Renal pelvis (tissue), 12 donors: ENCODE results near the gene STRA8. TPM values are rescaled to one million over a fixed set of nuclear protein-coding genes. Genes with fewer than 3 reads are reported as not detected.

Experiments used
- DNase-seq: peaks from one replicate; pipeline ENCODE4 v3.0.0-alpha.2; 2013
- long read RNA-seq, 16 experiments: transcript quantifications; one replicate each; lab custom pipeline, GENCODE V29; 2026
- polyA plus RNA-seq, 3 donors: library from polyadenylated mRNA; unstranded; fragments of 120-200 nt; gene quantifications; one replicate each; pipeline ENCODE4 v1.2.1, GENCODE V29; 2013; ENCODE audit not compliant: insufficient read length in 3 of 3

The STRA8 gene
- under 1 TPM; 0.17 to 0.53 (median 0.39) TPM for polyA plus RNA-seq
- long read RNA-seq, donor 1, result 0 reads
- long read RNA-seq, donor 2, result 0 reads
- long read RNA-seq, donor 3, result 0 reads
- long read RNA-seq, donor 4, result 0 reads
- long read RNA-seq, donor 5, result 0 reads
- long read RNA-seq, donor 6, result 0 reads
- long read RNA-seq, donor 7, result 0 reads
- long read RNA-seq, donor 8, result 0 reads
- long read RNA-seq, donor 9, result 0 reads
- long read RNA-seq, donor 10, result 0 reads
- long read RNA-seq, donor 11, result 0 reads
- long read RNA-seq, donor 12, result 0 reads
- long read RNA-seq, donor 13, result 0 reads
- long read RNA-seq, donor 14, result 0 reads
- long read RNA-seq, donor 15, result 0 reads
- long read RNA-seq, donor 16, result 0 reads

DNA sequence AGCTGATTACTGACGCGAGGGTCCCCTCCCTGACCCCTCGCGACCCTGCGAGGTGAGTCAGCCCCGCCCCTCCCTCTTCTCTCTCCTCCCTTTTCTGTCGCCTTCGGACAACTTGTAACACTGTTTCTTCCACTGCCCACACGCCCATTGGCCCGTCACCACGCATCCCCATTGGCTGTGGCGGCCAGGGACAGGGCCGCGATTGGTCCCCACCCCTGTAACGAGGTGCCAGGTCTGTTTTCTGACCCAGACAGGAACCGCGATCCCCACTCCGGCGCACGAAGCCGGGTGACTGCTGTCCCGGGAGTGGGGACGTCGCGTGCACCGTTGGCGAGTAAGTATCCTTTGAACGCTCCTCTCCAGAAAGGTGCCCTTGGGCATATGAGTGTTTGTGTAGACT, at the start of gene STRA8:
Gene STRA8 (plus strand): TSS at position 269 of the 400 bp plus-strand sequence. CDS start 6,687 bp downstream, outside the sequence.
- no peak for DNase-seq

- DNase-seq, result no peak
Measured at GRCh38 chr7:135184254-135184841, 49.3 kb upstream of the STRA8 start.

GRCh38 chr7:135185471-135186260, 48.0 kb upstream of the STRA8 start:
- no peak for DNase-seq

DNA sequence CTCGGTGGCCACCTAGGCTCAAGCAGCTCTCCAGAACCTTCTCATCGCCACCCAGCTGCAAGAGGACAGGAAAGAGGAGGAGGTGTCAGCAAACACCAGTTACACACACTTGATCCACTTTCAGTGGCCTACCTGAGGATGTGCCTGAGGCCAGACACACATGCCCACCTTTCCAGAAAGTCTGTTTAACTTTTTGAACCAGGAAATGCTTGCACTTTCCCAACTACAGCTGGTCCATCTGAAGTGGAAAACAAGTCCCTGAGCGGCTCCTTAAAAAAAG, 47.4 kb upstream of the STRA8 start:
- DNase-seq, result no peak

DNA sequence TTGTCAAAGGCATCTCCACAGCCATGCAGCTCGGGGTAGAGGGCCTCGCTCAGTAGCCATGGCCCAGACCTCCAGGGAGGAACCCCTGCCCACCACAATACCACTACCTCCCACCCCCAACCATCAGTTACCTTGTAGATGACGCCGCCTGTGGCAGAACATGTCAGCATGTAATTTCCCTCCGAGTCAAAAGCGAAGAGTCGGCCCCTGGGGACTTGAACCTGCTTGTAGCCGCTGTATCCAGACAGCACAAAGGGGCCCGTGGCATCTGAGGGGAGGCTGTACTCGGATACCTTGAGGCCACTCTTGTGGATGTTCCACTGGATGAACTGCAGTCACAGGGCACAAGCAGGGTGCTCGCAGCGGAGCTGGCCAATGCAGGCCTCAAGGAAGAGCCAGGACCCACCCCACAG, 46.8 kb upstream of the STRA8 start:
- no peak for DNase-seq

- DNase-seq, result no peak
Measured at GRCh38 chr7:135188298-135188984, 45.2 kb upstream of the STRA8 start.

- DNase-seq, result no peak
Measured at GRCh38 chr7:135189221-135189662, 44.4 kb upstream of the STRA8 start.

GRCh38 chr7:135189961-135190360, 43.7 kb upstream of the STRA8 start:
- DNase-seq, result no peak

DNA sequence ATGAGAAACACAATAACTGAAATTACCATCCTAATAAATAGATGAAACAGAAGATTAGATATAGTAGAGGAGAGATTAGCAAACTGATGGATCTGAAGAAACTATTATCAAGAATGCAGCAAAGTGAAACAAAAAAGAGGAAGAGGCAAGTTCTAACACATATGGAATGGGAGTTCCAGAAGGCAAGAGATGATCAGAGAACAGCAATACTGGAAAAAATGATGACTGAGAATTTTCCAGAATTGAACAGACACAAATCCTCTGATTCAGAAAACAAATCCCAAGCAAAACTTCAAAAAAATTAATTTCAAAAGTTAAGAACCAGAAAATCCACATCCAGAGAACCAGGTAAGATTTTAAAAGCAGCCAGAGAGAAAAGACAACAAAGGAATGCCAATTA, 42.9 kb upstream of the STRA8 start:
- DNase-seq, result no peak

DNA sequence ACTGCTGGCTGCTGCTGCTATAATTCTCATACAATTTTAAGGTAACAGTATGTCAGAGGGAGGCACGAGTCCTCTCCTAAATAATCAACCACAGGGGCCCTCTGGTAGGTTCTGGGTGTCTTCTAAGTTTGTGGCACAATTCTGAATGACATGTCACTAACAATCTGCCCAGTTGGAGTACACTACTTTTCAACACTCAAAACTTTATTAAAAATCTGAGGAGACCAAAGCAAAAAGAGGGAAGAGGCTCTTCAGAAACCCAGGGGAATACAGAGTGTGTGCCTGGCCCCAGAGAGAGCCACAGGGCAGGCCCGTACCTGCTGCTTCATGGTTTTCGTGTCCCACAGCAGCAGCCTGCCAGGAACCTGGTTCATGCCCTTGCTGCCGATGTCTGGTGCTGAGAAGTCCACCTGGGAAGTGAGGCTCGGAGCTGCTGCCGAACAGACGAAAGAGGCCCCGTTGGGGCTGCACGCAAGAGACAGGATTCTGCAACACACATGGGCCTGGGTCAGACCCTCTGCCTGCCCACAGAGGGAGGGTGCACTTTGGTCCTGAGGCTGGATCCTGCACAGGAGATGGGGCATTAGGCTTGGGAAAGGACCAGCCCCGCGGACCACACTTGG, 40.6 kb upstream of the STRA8 start:
- DNase-seq, result no peak

DNA sequence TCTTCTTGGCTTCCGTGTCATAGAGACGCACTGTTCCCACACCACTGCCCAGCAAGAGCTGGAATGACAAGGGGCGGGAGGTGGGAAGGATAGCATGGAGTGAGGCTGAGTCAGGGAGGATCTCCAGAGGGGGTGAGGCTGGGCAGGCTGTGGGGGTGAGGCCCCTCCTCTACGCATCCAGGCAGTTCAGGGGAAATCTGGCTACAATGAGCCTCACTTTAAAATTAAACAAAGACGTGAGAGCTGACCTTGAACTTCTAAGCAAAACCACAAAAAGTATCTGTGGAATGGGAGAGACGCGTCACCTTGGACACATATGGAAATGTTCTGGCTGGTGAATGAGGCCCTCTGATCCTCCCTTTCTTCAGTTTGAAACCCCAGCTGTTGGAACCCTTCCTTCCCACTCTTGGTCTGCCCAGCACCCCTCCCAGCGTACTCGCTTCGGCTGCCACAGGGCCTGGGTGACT, 40.0 kb upstream of the STRA8 start:
- DNase-seq, result no peak

GRCh38 chr7:135194494-135195095, 39.0 kb upstream of the STRA8 start:
- DNase-seq, result no peak

DNA sequence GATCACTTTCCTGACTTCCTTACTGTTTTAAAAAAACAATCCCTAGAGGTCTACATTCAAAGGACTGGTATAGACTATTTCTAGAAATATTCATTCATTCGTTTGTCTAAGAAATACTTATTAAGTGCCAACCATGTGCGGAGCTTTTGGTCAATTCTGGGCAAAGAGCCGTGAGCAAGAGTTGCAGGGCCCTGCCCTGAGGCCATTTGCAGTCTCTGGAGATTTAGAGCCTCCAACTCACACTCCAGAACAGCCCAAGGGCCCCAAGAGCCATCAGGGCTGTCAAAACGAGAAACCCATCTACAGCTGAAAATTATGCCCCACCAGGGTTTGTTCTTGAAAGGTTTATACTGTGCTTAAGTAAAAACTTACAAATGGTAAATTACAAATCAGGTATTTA, 38.5 kb upstream of the STRA8 start:
- DNase-seq, result no peak

GRCh38 chr7:135195968-135196629, 37.5 kb upstream of the STRA8 start:
- no peak for DNase-seq

DNA sequence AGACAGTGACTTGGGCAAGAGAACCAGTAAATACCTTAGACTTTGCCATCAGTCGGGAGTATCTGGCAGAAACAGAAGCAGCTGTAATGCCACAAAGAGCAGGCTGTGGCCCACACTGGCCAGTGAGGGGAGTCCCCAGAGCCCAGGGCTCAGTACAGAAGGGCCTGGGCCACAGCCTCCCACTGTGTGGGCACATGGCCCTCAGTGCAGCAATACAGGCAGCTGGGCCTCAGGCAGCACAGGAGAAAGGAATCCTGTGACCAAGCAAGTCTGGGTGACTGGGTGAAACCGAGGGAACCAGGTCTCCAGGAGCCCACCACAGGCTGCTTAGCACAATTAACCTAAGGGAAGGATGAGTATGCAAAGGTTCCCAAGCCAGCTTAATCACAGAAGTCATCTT, 36.3 kb upstream of the STRA8 start:
- no peak for DNase-seq

DNA sequence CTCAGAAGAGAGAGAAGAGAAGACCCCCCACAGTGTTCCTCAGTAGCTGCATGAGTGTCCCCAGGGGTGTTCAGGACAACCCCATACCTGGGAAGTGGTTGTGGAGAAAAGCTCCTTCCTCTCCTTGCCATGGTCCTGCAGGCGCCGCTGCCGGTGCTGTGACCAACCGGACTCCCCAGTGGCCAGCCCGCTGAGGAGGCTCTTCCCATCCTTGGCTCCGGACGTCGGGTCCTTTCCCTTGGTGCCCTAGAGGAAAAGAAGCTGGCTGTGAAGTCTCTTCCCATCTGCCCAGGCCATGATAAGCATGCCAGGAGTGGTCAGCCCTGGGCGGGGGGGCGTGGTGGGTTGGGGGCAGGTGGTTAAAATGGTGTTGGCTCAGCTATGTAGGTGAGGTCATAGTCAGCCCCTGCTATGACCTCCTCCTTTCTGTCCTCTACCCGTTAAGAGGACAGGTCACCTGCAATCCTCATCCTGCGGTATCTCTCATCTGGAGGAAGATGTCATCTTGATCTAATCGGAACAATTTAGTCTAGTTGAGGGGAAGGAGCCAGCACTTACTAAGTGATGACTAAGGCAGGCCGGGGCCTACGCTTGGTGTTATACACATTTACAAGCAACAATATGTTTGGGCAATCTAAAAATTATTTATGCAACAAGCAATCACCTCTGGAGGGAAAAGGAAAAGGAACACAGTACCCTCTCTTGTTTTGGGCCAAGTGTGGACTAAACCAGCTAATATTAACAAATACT, 35.6 kb upstream of the STRA8 start:
- no peak for DNase-seq

GRCh38 chr7:135199439-135199838, 34.2 kb upstream of the STRA8 start:
- DNase-seq, result no peak

DNA sequence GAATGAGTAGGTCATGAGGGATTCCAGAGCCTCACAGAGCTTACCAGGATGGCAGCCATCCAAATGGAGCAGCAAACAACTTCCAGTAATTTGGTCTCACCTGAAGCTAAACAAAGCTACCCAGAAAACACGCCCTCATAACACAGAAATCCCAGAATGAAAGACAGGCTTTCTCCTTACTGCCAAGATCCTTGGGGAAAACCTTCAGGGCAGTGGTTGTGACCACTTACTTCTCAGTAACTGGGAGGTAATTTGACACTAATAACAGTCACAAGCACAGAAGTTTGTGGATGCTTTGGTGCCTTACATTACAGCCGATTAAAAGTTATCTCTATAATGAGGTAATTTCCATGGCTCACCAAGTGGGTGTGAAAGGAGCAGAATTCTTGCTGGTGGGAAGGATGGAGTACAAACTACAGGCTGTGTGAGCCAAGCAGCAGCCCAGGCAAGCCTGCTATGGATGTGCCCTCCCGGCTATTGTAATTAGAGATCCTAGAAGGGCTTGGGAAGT, 32.8 kb upstream of the STRA8 start:
- no peak for DNase-seq

DNA sequence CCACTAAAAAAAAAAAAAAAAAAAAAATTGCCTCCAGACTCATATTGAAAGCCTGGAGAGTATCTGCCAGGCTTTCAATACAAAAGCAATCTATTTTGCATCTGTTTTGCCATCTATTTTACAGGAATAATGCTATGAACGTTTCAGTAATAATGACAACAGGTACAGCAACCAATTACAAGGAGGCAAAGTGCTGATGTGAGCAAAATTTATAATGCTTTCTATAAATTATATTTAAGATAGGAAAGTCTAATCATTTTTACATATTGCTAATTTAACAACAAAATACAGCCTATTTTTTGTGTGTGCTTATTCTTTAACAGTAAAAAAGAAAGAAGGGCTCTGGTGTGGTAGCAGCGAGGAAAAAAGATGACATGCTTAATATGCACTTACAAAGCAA, 32.3 kb upstream of the STRA8 start:
- no peak for DNase-seq

- no peak for DNase-seq
Measured at GRCh38 chr7:135204341-135204749, 29.3 kb upstream of the STRA8 start.
